ENCODE data around the gene ZNF33B. TPM values are rescaled to one million over a fixed set of nuclear protein-coding genes. Genes with fewer than 3 reads are reported as not detected.

Gene ZNF33B
- total RNA-seq, 1 experiment from 2014 or later, result 21.1 TPM

GRCh38 chr10:42576338-42576737 lies 62.0 kb downstream of the ZNF33B start (continued):
- TF ChIP-seq, protein P1, sequence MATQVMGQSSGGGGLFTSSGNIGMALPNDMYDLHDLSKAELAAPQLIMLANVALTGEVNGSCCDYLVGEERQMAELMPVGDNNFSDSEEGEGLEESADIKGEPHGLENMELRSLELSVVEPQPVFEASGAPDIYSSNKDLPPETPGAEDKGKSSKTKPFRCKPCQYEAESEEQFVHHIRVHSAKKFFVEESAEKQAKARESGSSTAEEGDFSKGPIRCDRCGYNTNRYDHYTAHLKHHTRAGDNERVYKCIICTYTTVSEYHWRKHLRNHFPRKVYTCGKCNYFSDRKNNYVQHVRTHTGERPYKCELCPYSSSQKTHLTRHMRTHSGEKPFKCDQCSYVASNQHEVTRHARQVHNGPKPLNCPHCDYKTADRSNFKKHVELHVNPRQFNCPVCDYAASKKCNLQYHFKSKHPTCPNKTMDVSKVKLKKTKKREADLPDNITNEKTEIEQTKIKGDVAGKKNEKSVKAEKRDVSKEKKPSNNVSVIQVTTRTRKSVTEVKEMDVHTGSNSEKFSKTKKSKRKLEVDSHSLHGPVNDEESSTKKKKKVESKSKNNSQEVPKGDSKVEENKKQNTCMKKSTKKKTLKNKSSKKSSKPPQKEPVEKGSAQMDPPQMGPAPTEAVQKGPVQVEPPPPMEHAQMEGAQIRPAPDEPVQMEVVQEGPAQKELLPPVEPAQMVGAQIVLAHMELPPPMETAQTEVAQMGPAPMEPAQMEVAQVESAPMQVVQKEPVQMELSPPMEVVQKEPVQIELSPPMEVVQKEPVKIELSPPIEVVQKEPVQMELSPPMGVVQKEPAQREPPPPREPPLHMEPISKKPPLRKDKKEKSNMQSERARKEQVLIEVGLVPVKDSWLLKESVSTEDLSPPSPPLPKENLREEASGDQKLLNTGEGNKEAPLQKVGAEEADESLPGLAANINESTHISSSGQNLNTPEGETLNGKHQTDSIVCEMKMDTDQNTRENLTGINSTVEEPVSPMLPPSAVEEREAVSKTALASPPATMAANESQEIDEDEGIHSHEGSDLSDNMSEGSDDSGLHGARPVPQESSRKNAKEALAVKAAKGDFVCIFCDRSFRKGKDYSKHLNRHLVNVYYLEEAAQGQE (IDR thresholded peaks at IDR 0.05; ENCODE audit: low read depth), result no peak
- TF ChIP-seq ATF3 (IDR thresholded peaks at IDR 0.05) (no peak), JUND (IDR thresholded peaks at IDR 0.05) (no peak), FOSL1 (IDR thresholded peaks at IDR 0.05; ENCODE audit: low read depth) (no peak), TCF7L2 (IDR thresholded peaks at IDR 0.05; ENCODE audit: borderline replicate concordance, extremely low read depth, insufficient read depth, insufficient read length) (no peak)

DNA sequence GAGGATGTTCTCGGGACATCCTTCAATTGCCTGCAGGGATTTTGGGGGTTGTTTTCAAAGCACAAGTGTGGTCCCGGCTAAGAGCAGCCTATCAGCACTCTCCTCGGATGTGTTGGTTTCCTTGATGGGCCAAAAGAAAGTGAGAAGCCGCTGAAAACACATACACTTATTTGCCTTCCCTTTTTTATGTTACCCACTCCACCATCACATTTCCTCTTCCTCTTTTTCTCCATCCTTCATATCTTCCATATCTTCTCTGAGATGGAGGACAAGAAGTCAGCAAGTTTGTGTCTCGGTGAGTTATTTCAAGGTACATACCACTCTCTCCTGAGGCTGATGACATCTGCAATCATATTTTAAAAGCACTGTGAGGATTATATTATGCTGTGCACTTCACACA lies 64.0 kb downstream of the ZNF33B start:
- Histone ChIP-seq H3K9me2 (ENCODE audit: insufficient read depth) (no peaks in the 10 kb centered on the region), H4K20me1 (ENCODE audit: insufficient read depth) (no peaks in the 10 kb centered on the region), H3K9ac (ENCODE audit: low read length) (no peak overlapping the region), H3K27me3 (ENCODE audit: insufficient read depth, low read length) (no peaks in the 10 kb centered on the region), H3K27ac (ENCODE audit: low read depth, low read length) (no peak overlapping the region), H3K4me3 (replicated peaks in 1 of 2; ENCODE audit: low read depth in 1 of 2, low read length in 2 of 2) (no peak overlapping the region), H2AFZ (ENCODE audit: low read depth, low read length, poor library complexity, severe bottlenecking) (no peak overlapping the region), H3K79me2 (ENCODE audit: insufficient read depth, low read length) (no peaks in the 10 kb centered on the region), H3K36me3 (ENCODE audit: control insufficient read depth in 1 of 2, insufficient read depth in 2 of 2, low read length in 2 of 2) (no peaks in the 10 kb centered on the region), H3K4me1 (ENCODE audit: control insufficient read depth in 1 of 2, insufficient read depth in 2 of 2, low read length in 2 of 2) (no peaks in the 10 kb centered on the region), H3K9me3 (ENCODE audit: control insufficient read depth in 1 of 2, insufficient read depth in 1 of 2, low read depth in 1 of 2, low read length in 2 of 2) (no peaks in the 10 kb centered on the region), H3K4me2 (ENCODE audit: low read length) (no peak overlapping the region)
- ATAC-seq (no peak), DNase-seq (ENCODE audit: low read depth, low spot score) (no peak)
- ChIA-PET POLR2A (no interaction called here), CTCF (no interaction called here), RAD21 (ENCODE audit: low non-redundant PET in 1 of 2, low total read pairs in 2 of 2, uncharacterized antibody in 2 of 2, unreplicated experiment in 2 of 2) (no interaction called here)
- intact Hi-C loops (cut with micrococcal nuclease), result no loop called here
- TF ChIP-seq ZFX (IDR thresholded peaks at IDR 0.05) (no peak), SRF (IDR thresholded peaks at IDR 0.05; ENCODE audit: low read depth) (no peak), ELF1 (IDR thresholded peaks at IDR 0.05; ENCODE audit: borderline replicate concordance, low read depth) (no peak), SP1 (IDR thresholded peaks at IDR 0.05; ENCODE audit: low read depth) (no peak), POLR2AphosphoS5 (IDR thresholded peaks at IDR 0.05; ENCODE audit: low read depth, low read length) (no peak), ZBTB33 (IDR thresholded peaks at IDR 0.05; ENCODE audit: extremely low read depth, insufficient replicate concordance, low read length) (no peak), EGR1 (IDR thresholded peaks at IDR 0.05; ENCODE audit: low read depth) (no peak), RAD21 (IDR thresholded peaks at IDR 0.05; ENCODE audit: low read depth) (no peak), POLR2A (IDR thresholded peaks at IDR 0.05; ENCODE audit: borderline replicate concordance, extremely low read depth, insufficient read depth, insufficient read length) (no peak), TCF7L2 (IDR thresholded peaks at IDR 0.05; ENCODE audit: borderline replicate concordance, extremely low read depth, insufficient read depth, insufficient read length) (no peak), JUND (IDR thresholded peaks at IDR 0.05) (no peak), CBX3 (IDR thresholded peaks at IDR 0.05; ENCODE audit: low read depth) (no peak), YY1 (IDR thresholded peaks at IDR 0.05; ENCODE audit: extremely low read depth, insufficient replicate concordance, low read depth, low read length) (no peak), ZNF274 (IDR thresholded peaks at IDR 0.05; ENCODE audit: low read depth, low read length) (no peak)
- TF ChIP-seq, protein P2, sequence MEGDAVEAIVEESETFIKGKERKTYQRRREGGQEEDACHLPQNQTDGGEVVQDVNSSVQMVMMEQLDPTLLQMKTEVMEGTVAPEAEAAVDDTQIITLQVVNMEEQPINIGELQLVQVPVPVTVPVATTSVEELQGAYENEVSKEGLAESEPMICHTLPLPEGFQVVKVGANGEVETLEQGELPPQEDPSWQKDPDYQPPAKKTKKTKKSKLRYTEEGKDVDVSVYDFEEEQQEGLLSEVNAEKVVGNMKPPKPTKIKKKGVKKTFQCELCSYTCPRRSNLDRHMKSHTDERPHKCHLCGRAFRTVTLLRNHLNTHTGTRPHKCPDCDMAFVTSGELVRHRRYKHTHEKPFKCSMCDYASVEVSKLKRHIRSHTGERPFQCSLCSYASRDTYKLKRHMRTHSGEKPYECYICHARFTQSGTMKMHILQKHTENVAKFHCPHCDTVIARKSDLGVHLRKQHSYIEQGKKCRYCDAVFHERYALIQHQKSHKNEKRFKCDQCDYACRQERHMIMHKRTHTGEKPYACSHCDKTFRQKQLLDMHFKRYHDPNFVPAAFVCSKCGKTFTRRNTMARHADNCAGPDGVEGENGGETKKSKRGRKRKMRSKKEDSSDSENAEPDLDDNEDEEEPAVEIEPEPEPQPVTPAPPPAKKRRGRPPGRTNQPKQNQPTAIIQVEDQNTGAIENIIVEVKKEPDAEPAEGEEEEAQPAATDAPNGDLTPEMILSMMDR (IDR thresholded peaks at IDR 0.05 in 2 of 3, conservative IDR thresholded peaks at IDR 0.05 in 1 of 3; ENCODE audit: borderline replicate concordance in 1 of 3, insufficient read depth in 1 of 3, low read depth in 2 of 3, low read length in 2 of 3), result no peak
- TF ChIP-seq, protein P3, sequence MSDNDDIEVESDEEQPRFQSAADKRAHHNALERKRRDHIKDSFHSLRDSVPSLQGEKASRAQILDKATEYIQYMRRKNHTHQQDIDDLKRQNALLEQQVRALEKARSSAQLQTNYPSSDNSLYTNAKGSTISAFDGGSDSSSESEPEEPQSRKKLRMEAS (IDR thresholded peaks at IDR 0.05), result no peak
- BruUV-seq (replicated peaks), result no TSS peak

All from HCT116 (cell line).